ENCODE data around the gene INSIG2. TPM values are rescaled to one million over a fixed set of nuclear protein-coding genes. Genes with fewer than 3 reads are reported as not detected.
A peak's percentile ranks its signal among the peaks of the same experiment; 100 is the strongest.

Gene INSIG2
- total RNA-seq, 1 experiment from 2014 or later, result 8.5 TPM

DNA sequence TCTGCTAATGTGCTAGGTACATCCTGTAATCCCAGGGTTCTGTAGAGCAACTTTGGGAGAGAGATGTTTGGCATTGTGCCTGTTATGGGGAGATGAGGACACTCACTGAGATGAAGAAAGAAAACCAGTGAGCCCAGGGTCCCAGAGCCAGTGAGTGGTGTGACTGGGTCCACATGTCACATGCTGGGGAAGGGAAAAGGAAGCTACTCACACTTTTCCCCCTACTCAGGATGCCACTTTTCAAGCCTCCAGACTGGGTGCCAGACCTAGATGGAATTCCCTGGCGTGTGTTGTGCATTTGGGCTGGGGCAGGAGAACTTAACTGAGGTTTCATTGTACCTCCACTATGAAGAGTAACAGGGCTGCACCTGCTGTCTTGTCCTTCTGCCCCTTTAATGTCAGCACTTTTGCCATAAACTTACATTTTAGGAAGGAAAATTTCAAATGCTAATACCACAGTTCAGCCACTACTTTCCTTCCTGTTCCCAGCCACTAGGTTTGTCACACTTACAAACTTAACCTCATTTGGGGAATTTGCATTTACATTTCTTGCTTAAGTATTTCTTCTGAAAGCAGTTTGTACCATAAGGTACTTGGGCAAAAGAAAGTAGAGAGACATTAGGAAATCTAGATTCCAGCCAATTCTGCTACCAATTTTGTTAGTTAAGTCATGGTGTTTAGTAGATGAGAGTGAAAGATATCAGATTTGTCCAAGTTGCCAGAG lies 10.2 kb downstream of the INSIG2 start:
- Histone ChIP-seq H3K79me2 (ENCODE audit: low read length) (peaks cover 25% of the 10 kb centered on the region), H3K9me2 (replicated peaks; ENCODE audit: low read length) (no peaks in the 10 kb centered on the region), H3F3A (ENCODE audit: low read length, unreplicated experiment) (no peaks in the 10 kb centered on the region), H3K4me1 (ENCODE audit: insufficient read depth, low read length) (peaks cover 14% of the 10 kb centered on the region), H3K4me2 (ENCODE audit: low read length) (no peak overlapping the region), H4K20me1 (ENCODE audit: low read length) (peaks cover 5% of the 10 kb centered on the region; the same call in 1 of the 2 replicates), H3K9ac (ENCODE audit: low read length) (no peak overlapping the region), H3K27ac (ENCODE audit: low read length) (peak overlapping the region; percentile 13), H3K9me3 (ENCODE audit: low read length) (no peaks in the 10 kb centered on the region), H3K27me3 (ENCODE audit: low read length) (no peaks in the 10 kb centered on the region), H2AFZ (ENCODE audit: low read length) (no peak overlapping the region), H3K36me3 (ENCODE audit: low read depth, low read length) (peaks cover 12% of the 10 kb centered on the region), H3K4me3 (ENCODE audit: low read length) (no peak overlapping the region)
- ATAC-seq (no peak), DNase-seq (no peak)
- TF ChIP-seq EZH2 (IDR thresholded peaks at IDR 0.05; ENCODE audit: low read length, unreplicated experiment) (no peak), EZH2phosphoT487 (IDR thresholded peaks at IDR 0.05; ENCODE audit: borderline replicate concordance, low read length) (no peak)
- TF ChIP-seq, protein P1, sequence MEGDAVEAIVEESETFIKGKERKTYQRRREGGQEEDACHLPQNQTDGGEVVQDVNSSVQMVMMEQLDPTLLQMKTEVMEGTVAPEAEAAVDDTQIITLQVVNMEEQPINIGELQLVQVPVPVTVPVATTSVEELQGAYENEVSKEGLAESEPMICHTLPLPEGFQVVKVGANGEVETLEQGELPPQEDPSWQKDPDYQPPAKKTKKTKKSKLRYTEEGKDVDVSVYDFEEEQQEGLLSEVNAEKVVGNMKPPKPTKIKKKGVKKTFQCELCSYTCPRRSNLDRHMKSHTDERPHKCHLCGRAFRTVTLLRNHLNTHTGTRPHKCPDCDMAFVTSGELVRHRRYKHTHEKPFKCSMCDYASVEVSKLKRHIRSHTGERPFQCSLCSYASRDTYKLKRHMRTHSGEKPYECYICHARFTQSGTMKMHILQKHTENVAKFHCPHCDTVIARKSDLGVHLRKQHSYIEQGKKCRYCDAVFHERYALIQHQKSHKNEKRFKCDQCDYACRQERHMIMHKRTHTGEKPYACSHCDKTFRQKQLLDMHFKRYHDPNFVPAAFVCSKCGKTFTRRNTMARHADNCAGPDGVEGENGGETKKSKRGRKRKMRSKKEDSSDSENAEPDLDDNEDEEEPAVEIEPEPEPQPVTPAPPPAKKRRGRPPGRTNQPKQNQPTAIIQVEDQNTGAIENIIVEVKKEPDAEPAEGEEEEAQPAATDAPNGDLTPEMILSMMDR (conservative IDR thresholded peaks at IDR 0.05; ENCODE audit: low read depth, low read length), result no peak
- no TSS peak for BruUV-seq (replicated peaks)
- intact Hi-C loops (cut with micrococcal nuclease), result no loop called here
- ChIA-PET POLR2A (ENCODE audit: unreplicated experiment) (no interaction called here), CTCF (no interaction called here)

GRCh38 chr2:118102433-118103082 lies 14.3 kb downstream of the INSIG2 start:
- Histone ChIP-seq H3K4me3 (ENCODE audit: low read length) (no peak overlapping the region), H3K79me2 (ENCODE audit: low read length) (no peaks in the 10 kb centered on the region; the same call in 1 of the 2 replicates), H3F3A (ENCODE audit: low read length, unreplicated experiment) (no peaks in the 10 kb centered on the region), H3K9ac (ENCODE audit: low read length) (no peak overlapping the region), H4K20me1 (ENCODE audit: low read length) (no peaks in the 10 kb centered on the region), H2AFZ (ENCODE audit: low read length) (no peak overlapping the region), H3K9me3 (ENCODE audit: low read length) (no peaks in the 10 kb centered on the region), H3K4me1 (ENCODE audit: insufficient read depth, low read length) (peaks cover 14% of the 10 kb centered on the region), H3K27me3 (ENCODE audit: low read length) (no peaks in the 10 kb centered on the region), H3K4me2 (ENCODE audit: low read length) (no peak overlapping the region), H3K36me3 (ENCODE audit: low read depth, low read length) (peaks cover 33% of the 10 kb centered on the region), H3K9me2 (replicated peaks; ENCODE audit: low read length) (no peaks in the 10 kb centered on the region), H3K27ac (ENCODE audit: low read length) (no peak overlapping the region)
- TF ChIP-seq, protein P1 (conservative IDR thresholded peaks at IDR 0.05; ENCODE audit: low read depth, low read length), result no peak
- TF ChIP-seq EZH2phosphoT487 (IDR thresholded peaks at IDR 0.05; ENCODE audit: borderline replicate concordance, low read length), result no peak
- TF ChIP-seq EZH2 (IDR thresholded peaks at IDR 0.05; ENCODE audit: low read length, unreplicated experiment), result no peak
- DNase-seq, result peak; percentile 19
- no peak for ATAC-seq
- BruUV-seq (replicated peaks), result no TSS peak
- CTCF ChIA-PET, result no interaction called here
- POLR2A ChIA-PET (ENCODE audit: unreplicated experiment), result interaction anchor here (0.6 to 0.7 kb wide), 2 partner anchors 1451 to 1707 kb away, joined by 4 read pairs; no protein-coding TSS in a partner anchor
- intact Hi-C loops (cut with micrococcal nuclease), result no loop called here

Measured in PC-3 (cell line).